Astrocyte (in vitro differentiated cells and primary cell): ENCODE measurements around the gene RDH5. TPM values are rescaled to one million over a fixed set of nuclear protein-coding genes. Genes with fewer than 3 reads are reported as not detected.
A peak's percentile ranks its signal among the peaks of the same experiment; 100 is the strongest.

Source experiments
- DNase-seq: peaks from one replicate; pipeline ENCODE4 v3.0.0-alpha.2; 2010; ENCODE audit warnings: low read depth
- FAIRE-seq: peaks from 2 replicates; lab custom pipeline; 2011; peaks lifted over from hg19 to GRCh38; lab: Jason Lieb, UNC
- H2AFZ ChIP-seq: 2 replicates; pipeline ENCODE4 v1.6.0; 2012; ENCODE audit warnings: low read depth, low read length, inconsistent platforms
- H3K27ac ChIP-seq: 2 replicates; pipeline ENCODE4 v1.5.1; 2011; ENCODE audit warnings: low read depth, low read length, inconsistent platforms
- H3K27me3 ChIP-seq: 2 replicates; pipeline ENCODE4 v1.6.0; 2011; ENCODE audit warnings: low read length, inconsistent platforms; ENCODE audit not compliant: insufficient read depth
- H3K36me3 ChIP-seq: 2 replicates; pipeline ENCODE4 v1.5.1; 2011; ENCODE audit warnings: low read length, inconsistent platforms; ENCODE audit not compliant: insufficient read depth
- H3K4me1 ChIP-seq: 2 replicates; pipeline ENCODE4 v1.5.1; 2011; ENCODE audit warnings: low read length, inconsistent platforms; ENCODE audit not compliant: insufficient read depth
- H3K4me2 ChIP-seq: 2 replicates; pipeline ENCODE4 v1.6.0; 2012; ENCODE audit warnings: low read length, inconsistent platforms
- H3K4me3 ChIP-seq: 2 replicates; pipeline ENCODE4 v1.5.1; 2011; ENCODE audit warnings: low read depth, mild to moderate bottlenecking, low read length, inconsistent platforms; ENCODE audit not compliant: insufficient read depth
- H3K79me2 ChIP-seq: 2 replicates; pipeline ENCODE4 v1.6.0; 2012; ENCODE audit warnings: mild to moderate bottlenecking, low read length, inconsistent platforms; ENCODE audit not compliant: insufficient read depth
- H3K9ac ChIP-seq: 2 replicates; pipeline ENCODE4 v1.6.0; 2012; ENCODE audit warnings: mild to moderate bottlenecking, low read length, inconsistent platforms
- H3K9me3 ChIP-seq: 2 replicates; pipeline ENCODE4 v1.5.1; 2012; ENCODE audit warnings: low read depth, mild to moderate bottlenecking, low read length, inconsistent platforms; ENCODE audit not compliant: insufficient read depth
- H4K20me1 ChIP-seq: 2 replicates; pipeline ENCODE4 v1.6.0; 2012; ENCODE audit warnings: low read length, inconsistent platforms; ENCODE audit not compliant: insufficient read depth
- H3K27ac Mint-ChIP-seq: one replicate; pipeline ENCODE4 v1.8.0; 2021; ENCODE audit warnings: mild to moderate bottlenecking, mixed read lengths; ENCODE audit not compliant: unreplicated experiment
- H3K27me3 Mint-ChIP-seq: one replicate; pipeline ENCODE4 v1.8.0; 2021; ENCODE audit warnings: low read depth, mixed read lengths; ENCODE audit not compliant: unreplicated experiment
- H3K36me3 Mint-ChIP-seq: one replicate; pipeline ENCODE4 v1.8.0; 2021; ENCODE audit warnings: low read depth, mixed read lengths; ENCODE audit not compliant: unreplicated experiment
- H3K4me1 Mint-ChIP-seq: one replicate; pipeline ENCODE4 v1.8.0; 2021; ENCODE audit warnings: low read depth, mixed read lengths; ENCODE audit not compliant: unreplicated experiment
- H3K4me3 Mint-ChIP-seq: one replicate; pipeline ENCODE4 v1.8.0; 2021; ENCODE audit warnings: mild to moderate bottlenecking, moderate library complexity, mixed read lengths; ENCODE audit not compliant: unreplicated experiment
- H3K9me3 Mint-ChIP-seq: one replicate; pipeline ENCODE4 v1.8.0; 2021; ENCODE audit warnings: mild to moderate bottlenecking, mixed read lengths; ENCODE audit not compliant: unreplicated experiment
- EZH2 ChIP-seq: IDR thresholded peaks from 2 replicates; pipeline ENCODE4 v1.6.1; 2012; ENCODE audit warnings: mild to moderate bottlenecking, low read length, inconsistent platforms; ENCODE audit not compliant: insufficient read depth
- total RNA-seq: library from RNA; stranded (reverse); gene quantifications from 2 replicates; pipeline ENCODE4 v1.2.1, GENCODE V29; 2021
- TF ChIP-seq, protein P1 (sequence below): IDR thresholded peaks from 2 replicates; pipeline ENCODE4 v1.5.1; 2011; ENCODE audit warnings: low read depth, mild to moderate bottlenecking, inconsistent platforms, low read length, moderate library complexity; ENCODE audit not compliant: insufficient read depth

RDH5 gene
- total RNA-seq, 1 donor from 2014 or later = 2.1 TPM

DNA sequence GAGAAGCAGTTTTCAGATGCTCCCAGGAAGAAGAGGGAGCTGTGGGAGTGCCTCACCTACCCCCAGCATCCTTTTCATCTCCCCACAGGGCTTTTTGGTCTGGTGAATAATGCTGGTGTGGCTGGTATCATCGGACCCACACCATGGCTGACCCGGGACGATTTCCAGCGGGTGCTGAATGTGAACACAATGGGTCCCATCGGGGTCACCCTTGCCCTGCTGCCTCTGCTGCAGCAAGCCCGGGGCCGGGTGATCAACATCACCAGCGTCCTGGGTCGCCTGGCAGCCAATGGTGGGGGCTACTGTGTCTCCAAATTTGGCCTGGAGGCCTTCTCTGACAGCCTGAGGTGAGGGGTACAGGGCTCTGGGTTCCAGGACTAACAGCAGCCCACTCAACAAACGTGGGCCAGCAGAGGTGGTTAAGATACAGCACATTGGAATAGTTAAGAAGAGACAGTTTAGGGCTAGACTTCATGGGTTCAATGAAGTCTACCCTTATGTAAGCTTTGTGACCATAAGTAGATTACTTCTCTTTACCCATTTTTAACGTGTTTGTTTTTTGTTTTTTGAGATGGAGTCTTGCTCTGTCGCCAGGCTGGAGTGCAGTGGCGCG, 1.5 kb downstream of the RDH5 start:
- Histone ChIP-seq H3K9ac (no peak overlapping the region), H2AFZ (no peak overlapping the region), H3K27me3 (no peaks in the 10 kb centered on the region), H3K4me1 (peaks cover 71% of the 10 kb centered on the region), H3K36me3 (peaks cover 29% of the 10 kb centered on the region), H3K27ac (no peak overlapping the region), H4K20me1 (peaks cover 46% of the 10 kb centered on the region), H3K4me2 (peak overlapping the region; percentile 87), H3K9me3 (no peaks in the 10 kb centered on the region), H3K79me2 (peaks cover 25% of the 10 kb centered on the region), H3K4me3 (no peak overlapping the region)
- Mint-ChIP-seq H3K4me3 (no peak overlapping the region), H3K27ac (peak overlapping the region; percentile 12), H3K9me3 (no peaks in the 10 kb centered on the region), H3K36me3 (peaks cover 18% of the 10 kb centered on the region), H3K27me3 (no peaks in the 10 kb centered on the region), H3K4me1 (peaks cover 47% of the 10 kb centered on the region)
- DNase-seq = no peak
- no peak for FAIRE-seq
- TF ChIP-seq, protein P1, sequence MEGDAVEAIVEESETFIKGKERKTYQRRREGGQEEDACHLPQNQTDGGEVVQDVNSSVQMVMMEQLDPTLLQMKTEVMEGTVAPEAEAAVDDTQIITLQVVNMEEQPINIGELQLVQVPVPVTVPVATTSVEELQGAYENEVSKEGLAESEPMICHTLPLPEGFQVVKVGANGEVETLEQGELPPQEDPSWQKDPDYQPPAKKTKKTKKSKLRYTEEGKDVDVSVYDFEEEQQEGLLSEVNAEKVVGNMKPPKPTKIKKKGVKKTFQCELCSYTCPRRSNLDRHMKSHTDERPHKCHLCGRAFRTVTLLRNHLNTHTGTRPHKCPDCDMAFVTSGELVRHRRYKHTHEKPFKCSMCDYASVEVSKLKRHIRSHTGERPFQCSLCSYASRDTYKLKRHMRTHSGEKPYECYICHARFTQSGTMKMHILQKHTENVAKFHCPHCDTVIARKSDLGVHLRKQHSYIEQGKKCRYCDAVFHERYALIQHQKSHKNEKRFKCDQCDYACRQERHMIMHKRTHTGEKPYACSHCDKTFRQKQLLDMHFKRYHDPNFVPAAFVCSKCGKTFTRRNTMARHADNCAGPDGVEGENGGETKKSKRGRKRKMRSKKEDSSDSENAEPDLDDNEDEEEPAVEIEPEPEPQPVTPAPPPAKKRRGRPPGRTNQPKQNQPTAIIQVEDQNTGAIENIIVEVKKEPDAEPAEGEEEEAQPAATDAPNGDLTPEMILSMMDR = no peak
- no peak for TF ChIP-seq EZH2

DNA sequence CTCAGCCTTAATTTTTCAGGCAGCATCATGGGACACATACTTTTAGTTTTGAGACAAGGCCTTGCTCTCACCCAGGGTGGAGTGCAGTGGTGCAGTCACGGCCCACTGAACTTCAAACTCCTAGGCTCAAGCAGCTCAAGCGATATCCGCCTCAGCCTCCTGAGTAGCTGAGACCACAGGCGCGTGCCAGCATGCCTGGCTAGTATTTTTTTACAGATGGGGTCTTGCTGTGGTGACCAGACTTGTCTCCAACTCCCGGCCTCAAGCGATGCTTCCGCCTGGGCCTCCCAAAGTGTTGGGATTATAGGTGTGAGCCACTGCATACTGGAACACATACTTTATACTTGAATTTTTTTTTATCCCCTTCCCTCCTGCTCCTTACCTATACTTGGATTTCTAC, 2.8 kb downstream of the RDH5 start:
- H3K27ac ChIP-seq = no peak overlapping the region
- peaks cover 37% of the 10 kb centered on the region for H3K79me2 ChIP-seq
- no peak overlapping the region for H3K4me3 ChIP-seq
- peaks cover 21% of the 10 kb centered on the region for H3K36me3 Mint-ChIP-seq
- H4K20me1 ChIP-seq = peaks cover 59% of the 10 kb centered on the region
- no peaks in the 10 kb centered on the region for H3K27me3 ChIP-seq
- DNase-seq (no peak), FAIRE-seq (no peak)
- H3K4me3 Mint-ChIP-seq = no peak overlapping the region
- H3K9me3 Mint-ChIP-seq = no peaks in the 10 kb centered on the region
- peaks cover 29% of the 10 kb centered on the region for H3K36me3 ChIP-seq
- TF ChIP-seq, protein P1 = no peak
- TF ChIP-seq EZH2 = no peak
- H3K9me3 ChIP-seq = no peaks in the 10 kb centered on the region
- no peak overlapping the region for H3K9ac ChIP-seq
- H3K4me1 ChIP-seq = peaks cover 65% of the 10 kb centered on the region
- H3K4me2 ChIP-seq = no peak overlapping the region
- no peak overlapping the region for H2AFZ ChIP-seq
- no peaks in the 10 kb centered on the region for H3K27me3 Mint-ChIP-seq
- H3K27ac Mint-ChIP-seq = peak overlapping the region; percentile 4
- H3K4me1 Mint-ChIP-seq = peaks cover 43% of the 10 kb centered on the region

DNA sequence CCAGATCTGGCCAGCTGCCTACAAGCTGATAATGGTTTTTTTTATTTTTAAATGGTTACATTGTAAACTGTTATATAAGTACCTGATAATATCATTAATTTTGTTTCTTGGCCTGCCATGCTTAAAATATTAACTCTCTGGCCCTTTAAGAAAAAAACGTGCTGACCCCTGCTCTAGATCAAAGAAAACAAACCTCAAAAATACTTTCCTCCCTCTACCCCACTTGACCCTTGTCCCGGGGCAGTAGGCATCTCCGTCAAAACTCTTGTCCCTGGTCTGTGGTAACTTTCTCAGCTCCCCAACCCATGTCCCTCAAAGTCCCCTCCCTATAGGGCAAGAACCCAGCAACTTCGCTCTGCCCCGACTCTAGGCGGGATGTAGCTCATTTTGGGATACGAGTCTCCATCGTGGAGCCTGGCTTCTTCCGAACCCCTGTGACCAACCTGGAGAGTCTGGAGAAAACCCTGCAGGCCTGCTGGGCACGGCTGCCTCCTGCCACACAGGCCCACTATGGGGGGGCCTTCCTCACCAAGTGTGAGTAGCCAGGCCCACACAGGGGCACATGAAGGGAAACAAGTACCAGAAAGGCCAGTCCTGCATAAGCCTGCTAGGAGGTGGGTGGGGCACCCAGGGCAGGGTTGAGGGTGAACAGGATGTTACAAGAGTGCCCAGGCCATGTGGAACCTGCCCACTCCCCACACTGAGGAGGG, 3.5 kb downstream of the RDH5 start:
- peaks cover 29% of the 10 kb centered on the region for H3K36me3 ChIP-seq
- Mint-ChIP-seq H3K9me3 (no peaks in the 10 kb centered on the region), H3K27ac (peak overlapping the region; percentile 9), H3K27me3 (no peaks in the 10 kb centered on the region), H3K4me1 (peaks cover 36% of the 10 kb centered on the region), H3K4me3 (peak overlapping the region; percentile 60), H3K36me3 (peaks cover 21% of the 10 kb centered on the region)
- H3K4me1 ChIP-seq = peaks cover 57% of the 10 kb centered on the region
- no peak overlapping the region for H3K9ac ChIP-seq
- H3K4me3 ChIP-seq = no peak overlapping the region
- H3K79me2 ChIP-seq = peaks cover 44% of the 10 kb centered on the region
- H2AFZ ChIP-seq = no peak overlapping the region
- TF ChIP-seq, protein P1 = no peak
- no peak for TF ChIP-seq EZH2
- no peaks in the 10 kb centered on the region for H3K9me3 ChIP-seq
- H3K27me3 ChIP-seq = no peaks in the 10 kb centered on the region
- no peak for DNase-seq
- no peak for FAIRE-seq
- H3K4me2 ChIP-seq = peak overlapping the region; percentile 4
- no peak overlapping the region for H3K27ac ChIP-seq
- H4K20me1 ChIP-seq = peaks cover 62% of the 10 kb centered on the region
